GM12874 (cell line): ENCODE measurements around the gene EFNA2.

Experiments used
- CTCF ChIP-seq: IDR thresholded peaks from 2 replicates; pipeline ENCODE4 v1.5.1; 2011; ENCODE audit warnings: low read depth, mild to moderate bottlenecking, control low read depth, low read length, moderate library complexity; ENCODE audit not compliant: insufficient read depth

The EFNA2 gene

GRCh38 chr19:1300744-1301490 is 15.2 kb downstream of the EFNA2 start:
- TF ChIP-seq CTCF, result no peak

- no peak for TF ChIP-seq CTCF
These were observed 17.0 kb downstream of the EFNA2 start for GRCh38 chr19:1302533-1303239.

- TF ChIP-seq CTCF, result no peak
These were observed 18.7 kb downstream of the EFNA2 start for GRCh38 chr19:1304197-1304924.

GRCh38 chr19:1307320-1307719 is 21.6 kb downstream of the EFNA2 start:
- TF ChIP-seq CTCF, result no peak

- no peak for TF ChIP-seq CTCF
These were observed 22.2 kb downstream of the EFNA2 start for GRCh38 chr19:1307755-1308303.

GRCh38 chr19:1308718-1309117 is 23.0 kb downstream of the EFNA2 start:
- TF ChIP-seq CTCF, result no peak

GRCh38 chr19:1309977-1310852 is 24.5 kb downstream of the EFNA2 start:
- no peak for TF ChIP-seq CTCF
